Measurements from ENCODE around the gene PXDN.
"Not testable (repeated sequence)": the region's sequence is repeated elsewhere in the genome, so short reads cannot be mapped to it uniquely, and the experiment has no call there.

The PXDN gene

DNA sequence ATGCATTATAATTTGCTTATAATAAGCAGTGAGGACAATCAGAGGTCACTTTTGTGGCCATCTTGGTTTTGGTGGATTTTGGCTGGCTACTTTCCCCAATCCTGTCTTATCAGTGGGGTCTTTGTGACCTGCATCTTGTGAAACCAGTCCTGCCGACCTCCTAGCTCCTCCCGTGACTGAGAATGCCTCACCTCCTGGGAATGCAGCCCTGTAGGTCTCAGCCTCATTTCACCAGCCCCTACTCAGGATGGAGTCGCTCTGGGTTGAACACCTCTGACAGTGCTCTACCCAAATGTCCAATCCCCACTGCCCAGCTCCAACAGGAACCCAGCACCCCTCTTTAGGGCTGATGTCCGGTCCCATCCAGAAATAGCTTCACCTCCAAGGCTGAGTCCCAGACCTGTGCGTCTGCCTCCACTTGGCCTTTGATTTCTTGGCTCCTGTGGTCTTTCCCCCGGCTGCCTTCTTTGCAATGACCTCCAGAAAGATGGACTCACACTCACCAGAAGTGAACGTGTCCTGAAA lies 31.3 kb upstream of the PXDN start:
- no peak for DNase-seq

DNA sequence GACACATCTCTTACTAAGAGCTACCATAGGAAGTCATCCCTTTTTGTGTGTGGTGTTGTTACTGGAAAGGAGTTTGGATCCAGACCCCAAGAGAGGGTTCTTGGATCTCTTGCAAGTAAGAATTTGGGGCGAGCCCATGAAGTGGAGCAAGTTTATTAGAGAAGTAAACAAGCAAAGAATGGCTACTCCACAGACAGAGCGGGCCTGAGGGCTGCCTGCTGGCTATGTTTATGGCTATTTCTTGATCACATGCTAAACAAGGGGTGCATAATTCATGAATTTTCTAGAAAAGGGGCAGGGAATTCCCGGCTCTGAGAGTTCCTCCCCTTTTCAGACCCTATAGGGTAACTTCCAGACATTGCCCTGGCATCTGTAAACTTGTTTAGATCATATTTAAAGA lies 30.6 kb upstream of the PXDN start:
- no peak for DNase-seq

GRCh38 chr2:1773883-1774282 lies 29.6 kb upstream of the PXDN start:
- DNase-seq = no peak

DNA sequence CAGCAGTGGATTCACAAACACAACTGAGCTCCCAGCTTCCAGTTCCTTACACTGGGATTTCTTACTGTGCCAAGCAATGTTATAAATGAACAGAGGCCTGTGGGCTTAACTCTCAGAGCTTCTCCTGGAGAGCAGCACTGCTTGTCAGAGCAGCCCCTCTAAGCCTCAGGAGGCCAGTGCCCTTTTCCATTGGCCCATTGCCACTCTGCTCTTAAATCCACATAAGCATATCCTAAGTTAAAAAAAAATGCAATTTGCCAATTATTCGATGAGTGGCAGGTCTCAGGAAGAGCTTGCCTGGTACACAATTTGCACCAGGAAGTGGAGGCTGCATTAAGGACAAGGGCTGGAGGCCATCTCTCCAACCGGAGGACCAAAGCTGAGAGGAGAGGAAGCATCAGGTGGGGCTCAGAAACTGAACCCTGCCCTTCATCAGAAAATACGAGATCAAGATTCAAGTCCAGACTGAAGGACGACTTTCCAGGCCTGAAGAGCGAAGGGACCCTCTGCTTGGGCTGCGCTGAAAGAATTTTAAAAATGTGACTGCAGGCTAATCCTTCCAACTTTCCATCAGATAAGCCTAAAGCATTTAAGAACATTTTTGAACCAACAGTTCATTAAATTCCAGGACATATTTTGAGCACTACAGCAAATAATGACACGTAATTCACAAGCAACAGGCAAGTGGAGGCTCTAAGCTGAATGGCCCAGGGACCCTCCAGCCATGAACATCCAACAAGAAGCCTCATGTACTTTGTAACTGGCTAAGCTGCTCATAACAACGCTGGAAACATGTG lies 28.4 kb upstream of the PXDN start:
- DNase-seq = no peak

GRCh38 chr2:1771626-1772280 lies 27.4 kb upstream of the PXDN start:
- DNase-seq = no peak

DNA sequence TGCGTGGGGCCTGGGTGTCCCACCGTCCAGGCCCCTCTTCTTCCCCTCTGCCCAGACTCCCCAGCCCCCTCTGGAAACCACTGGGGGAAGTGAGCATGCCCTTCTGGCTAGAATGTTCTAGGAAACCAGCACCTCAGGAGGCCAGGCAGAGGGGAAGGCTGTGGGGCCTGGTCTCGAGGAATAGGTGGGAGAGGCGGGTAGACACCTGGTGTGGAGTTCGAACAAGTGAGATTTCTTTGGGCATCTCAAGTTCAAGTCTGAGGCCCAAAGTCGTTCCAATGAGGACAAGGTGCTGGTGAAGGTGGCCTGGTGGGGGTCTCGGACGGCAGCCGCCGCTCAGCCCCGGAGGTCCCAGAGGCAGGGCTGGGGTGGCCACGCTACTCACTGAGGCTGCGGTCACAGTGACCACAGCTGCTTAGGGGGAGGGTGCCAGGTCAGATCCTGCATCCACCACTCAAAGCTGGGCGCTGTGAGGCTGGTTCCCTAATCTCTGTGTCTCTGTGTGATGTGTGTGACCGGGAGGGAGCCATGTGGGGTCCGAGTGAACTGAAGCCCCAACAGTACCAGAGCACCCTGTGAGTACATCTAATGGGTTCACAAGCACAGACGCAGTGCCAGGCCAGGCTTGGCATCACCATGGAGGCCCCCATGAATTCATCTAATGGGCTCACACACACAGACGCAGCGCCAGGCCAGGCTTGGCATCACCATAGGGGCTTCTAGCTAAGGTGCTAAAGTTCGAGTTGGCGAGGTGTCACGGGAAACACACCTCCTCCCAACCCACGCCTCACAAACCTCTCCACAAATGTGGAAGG lies 26.5 kb upstream of the PXDN start:
- no peak for DNase-seq

GRCh38 chr2:1769703-1770422 lies 25.5 kb upstream of the PXDN start:
- DNase-seq = peak; percentile 73

GRCh38 chr2:1767939-1768691 lies 23.8 kb upstream of the PXDN start:
- DNase-seq = no peak

- no peak for DNase-seq
These were observed 22.8 kb upstream of the PXDN start for GRCh38 chr2:1766851-1767811.

DNA sequence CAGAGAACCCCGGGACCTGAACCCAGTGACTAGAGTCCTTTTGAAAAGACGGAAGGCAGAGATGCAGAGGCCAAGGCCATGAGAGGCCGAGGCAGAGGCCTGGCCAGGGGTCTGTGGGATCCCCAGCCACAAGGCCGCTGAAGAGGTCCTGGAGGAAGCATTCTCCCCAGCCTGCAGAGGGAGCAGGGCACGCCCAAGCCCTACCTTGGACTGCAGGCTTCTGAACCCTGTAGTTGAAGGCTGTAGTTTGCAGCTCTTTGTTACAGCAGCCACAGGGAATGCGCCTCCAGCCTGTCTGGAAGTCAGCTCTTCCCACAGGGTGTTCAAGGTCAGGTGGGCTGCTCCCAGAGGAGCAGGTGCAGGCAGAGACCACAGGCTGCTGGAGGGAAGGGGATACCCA lies 22.1 kb upstream of the PXDN start:
- DNase-seq = no peak

GRCh38 chr2:1765201-1765600 lies 20.9 kb upstream of the PXDN start:
- not testable (repeated sequence) for DNase-seq

GRCh38 chr2:1759611-1759930 lies 15.3 kb upstream of the PXDN start:
- DNase-seq = no peak

- DNase-seq = no peak
These were observed 14.7 kb upstream of the PXDN start for GRCh38 chr2:1758774-1759610.

DNA sequence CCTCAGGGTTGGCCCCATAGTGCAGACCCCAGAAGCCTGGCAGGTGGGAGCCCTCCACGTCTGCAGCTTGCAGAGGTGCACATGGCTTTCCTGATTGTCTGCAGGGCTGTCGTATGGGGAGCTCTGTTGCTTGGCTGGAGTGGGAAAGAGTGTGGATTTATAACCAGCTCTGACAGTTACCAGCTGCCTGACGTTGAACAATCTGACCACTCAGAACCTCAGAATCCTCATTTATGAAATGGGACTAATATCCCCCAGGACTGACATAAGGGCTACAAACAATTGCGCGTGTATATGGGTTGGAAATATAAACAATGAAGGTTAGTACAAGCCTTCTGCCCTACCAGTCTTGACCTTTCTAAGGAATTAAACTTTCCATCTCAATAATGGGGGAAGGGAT lies 13.9 kb upstream of the PXDN start:
- no peak for DNase-seq

GRCh38 chr2:1757567-1757966 lies 13.3 kb upstream of the PXDN start:
- DNase-seq = no peak

DNA sequence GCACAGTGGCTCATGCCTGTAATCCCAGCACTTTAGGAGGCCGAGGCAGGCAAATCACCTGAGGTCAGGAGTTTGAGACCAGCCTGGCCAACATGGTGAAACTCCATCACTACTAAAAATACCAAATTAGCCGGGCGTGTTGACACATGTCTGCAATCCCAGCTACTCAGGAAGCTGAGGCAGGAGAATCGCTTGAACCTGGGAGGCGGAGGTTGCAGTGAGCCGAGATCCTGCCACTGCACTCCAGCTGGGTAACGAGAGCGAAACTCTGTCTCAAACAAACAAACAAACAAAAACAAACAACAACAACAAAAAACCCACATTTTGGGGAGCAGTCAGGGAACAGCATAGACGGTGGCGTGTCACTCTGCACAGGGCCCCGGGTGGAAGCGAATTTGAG lies 12.8 kb upstream of the PXDN start:
- not testable (repeated sequence) for DNase-seq

- DNase-seq = no peak
These were observed 12.1 kb upstream of the PXDN start for GRCh38 chr2:1756456-1756855.

GRCh38 chr2:1755436-1756191 lies 11.3 kb upstream of the PXDN start:
- DNase-seq = no peak

DNA sequence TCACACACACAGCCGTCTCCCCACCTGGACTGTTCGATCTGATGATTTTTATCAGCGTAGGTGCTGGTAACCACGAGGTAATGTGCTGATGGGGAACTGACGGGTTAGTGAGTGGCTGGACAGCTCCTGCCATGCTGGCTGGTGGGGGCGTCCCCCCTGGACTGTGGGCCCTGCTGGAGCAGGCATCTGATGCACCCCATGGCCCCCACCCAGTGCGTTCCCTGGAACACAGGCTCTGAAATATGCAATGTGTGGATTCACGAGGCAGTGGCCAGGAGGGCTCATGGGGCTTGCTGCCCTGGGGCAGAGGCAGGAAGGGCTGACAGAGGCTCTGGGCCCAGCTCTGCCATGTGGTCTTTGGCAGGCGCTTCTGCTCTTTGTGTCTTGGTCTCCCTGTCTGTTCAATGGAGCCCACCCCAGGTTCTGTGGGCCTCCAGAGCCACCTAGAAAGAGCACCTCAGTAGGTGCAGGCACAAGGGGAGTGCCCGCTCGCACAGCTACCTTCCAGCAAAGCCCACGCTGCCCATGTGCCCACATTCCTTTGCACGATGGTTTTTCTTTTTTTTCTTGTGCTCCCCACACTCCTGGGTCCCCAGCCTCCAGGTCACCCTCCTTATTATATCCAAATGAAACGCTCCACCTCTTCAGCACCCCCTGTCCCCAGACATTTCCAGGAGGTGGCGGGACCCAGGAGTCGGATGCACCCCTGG lies 10.3 kb upstream of the PXDN start:
- no peak for DNase-seq
